OCI-LY7 (cell line): ENCODE measurements around the gene PTPRU. TPM values are rescaled to one million over a fixed set of nuclear protein-coding genes. Genes with fewer than 3 reads are reported as not detected.

Source experiments
- BruUV-seq: library from RNA; stranded (reverse); fragments of 400-500 nt; replicated peaks from 2 replicates; lab custom pipeline; 2021; lab: Mats Ljungman, UMichigan
- CTCF ChIA-PET: fragments of 300-600 bp; sonication (Branson Sonifier 250); formaldehyde crosslinking; loops from one replicate; lab custom pipeline; 2022; ENCODE audit warnings: antibody characterized with exemption; ENCODE audit not compliant: unreplicated experiment; lab: Charles Lee
- POLR2A ChIA-PET: fragments of 300-600 bp; sonication (Branson Sonifier 250); formaldehyde crosslinking; loops from one replicate; lab custom pipeline; 2022; ENCODE audit warnings: antibody characterized with exemption; lab: Charles Lee
- DNase-seq: peaks from one replicate; pipeline ENCODE4 v3.0.0-alpha.2; 2015; ENCODE audit warnings: low spot score
- H2AFZ ChIP-seq: fragments of 200-600 bp; sonication (generic), shearing (Covaris generic); 2 replicates; pipeline ENCODE4 v1.6.1; 2014; ENCODE audit warnings: mild to moderate bottlenecking, antibody characterized with exemption, low read length, moderate library complexity
- H3K27ac ChIP-seq: fragments of 200-600 bp; sonication (generic); 2 replicates; pipeline ENCODE4 v1.5.1; 2014; ENCODE audit warnings: mixed run types, low read depth, mild to moderate bottlenecking, moderate library complexity, low read length, inconsistent platforms; ENCODE audit not compliant: poor library complexity, severe bottlenecking
- H3K36me3 ChIP-seq: fragments of 200-600 bp; sonication (generic); 2 replicates; pipeline ENCODE4 v1.6.1; 2014; ENCODE audit warnings: mild to moderate bottlenecking, antibody characterized with exemption, low read length, moderate library complexity, mixed read lengths; ENCODE audit not compliant: insufficient read depth
- H3K4me1 ChIP-seq: fragments of 200-600 bp; sonication (generic); 2 replicates; pipeline ENCODE4 v1.5.1; 2014; ENCODE audit warnings: mild to moderate bottlenecking, low read length; ENCODE audit not compliant: insufficient read depth, poor library complexity, severe bottlenecking
- H3K4me2 ChIP-seq: fragments of 200-600 bp; sonication (generic); 2 replicates; pipeline ENCODE4 v1.6.1; 2014; ENCODE audit warnings: mild to moderate bottlenecking, low read length
- H3K4me3 ChIP-seq: fragments of 200-600 bp; sonication (generic); 2 replicates; pipeline ENCODE4 v1.5.1; 2014; ENCODE audit warnings: mild to moderate bottlenecking, low read depth, low read length; ENCODE audit not compliant: poor library complexity, severe bottlenecking
- H3K79me2 ChIP-seq: fragments of 200-600 bp; sonication (generic); 2 replicates; pipeline ENCODE4 v1.6.1; 2016; ENCODE audit warnings: low read depth, mild to moderate bottlenecking, low read length, moderate library complexity, mixed read lengths; ENCODE audit not compliant: insufficient read depth
- H3K9me2 ChIP-seq: fragments of 200-600 bp; sonication (generic); 2 replicates; pipeline ENCODE4 v1.6.1; 2016; ENCODE audit warnings: mild to moderate bottlenecking, low read length, mixed read lengths; ENCODE audit not compliant: insufficient read depth
- H3K9me3 ChIP-seq: fragments of 200-600 bp; sonication (generic); 2 replicates; pipeline ENCODE4 v1.6.1; 2014; ENCODE audit warnings: mild to moderate bottlenecking, mixed run types, low read length, mixed read lengths
- H4K20me1 ChIP-seq: fragments of 200-600 bp; sonication (generic); 2 replicates; pipeline ENCODE4 v1.6.1; 2014; ENCODE audit warnings: mild to moderate bottlenecking, antibody characterized with exemption, low read length, moderate library complexity, mixed read lengths; ENCODE audit not compliant: insufficient read depth
- EZH2phosphoT487 ChIP-seq: fragments of 200-600 bp; sonication (generic); IDR thresholded peaks from 2 replicates; pipeline ENCODE4 v1.6.1; 2018; ENCODE audit warnings: low read depth, borderline replicate concordance, mild to moderate bottlenecking, mixed run types, antibody characterized with exemption, low read length, moderate library complexity, mixed read lengths
- intact Hi-C: fragments of 100-400 bp; cut with micrococcal nuclease; formaldehyde crosslinking; loops from one replicate; pipeline ENCODE4 v1.10.0; 2022; ENCODE audit not compliant: unreplicated experiment
- total RNA-seq, 2 experiments: library from RNA; depleted of rRNA in 1 of 2; stranded (reverse); fragments of >200 nt in 1 of 2; shearing (Covaris generic) in 1 of 2; gene quantifications; 2 replicates each; pipeline ENCODE4 v1.2.3, GENCODE V29; 2014 to 2022
- TF ChIP-seq, protein P1 (sequence below): fragments of 200-600 bp; sonication (generic); conservative IDR thresholded peaks from 2 replicates; pipeline ENCODE4 v1.5.1; 2014; ENCODE audit warnings: mild to moderate bottlenecking, antibody characterized with exemption, low read length, moderate library complexity, mixed read lengths

Gene PTPRU
- total RNA-seq, 2 experiments from 2014 or later = 2.5 to 4.6 TPM

DNA sequence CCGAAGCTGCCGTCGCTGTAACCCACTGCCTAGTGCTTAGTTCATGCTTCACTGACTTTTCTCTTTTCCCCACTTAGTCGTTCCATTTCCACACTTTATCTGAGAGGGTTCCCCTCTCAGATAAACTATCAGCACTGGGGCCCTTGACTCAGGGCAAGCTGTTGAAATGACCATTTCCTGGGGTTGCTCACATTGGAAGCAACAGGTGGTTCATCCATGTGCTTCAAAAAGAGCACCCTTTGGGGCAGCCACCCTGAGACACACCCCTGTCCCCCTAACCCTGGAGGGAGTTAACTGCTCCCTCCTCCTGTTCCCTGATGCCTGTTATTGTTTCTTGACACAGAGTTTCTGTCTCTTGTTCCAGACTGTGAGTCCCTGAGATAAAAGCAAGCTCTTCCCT lies 107.2 kb downstream of the PTPRU start:
- no peaks in the 10 kb centered on the region for H3K79me2 ChIP-seq
- H4K20me1 ChIP-seq = no peaks in the 10 kb centered on the region
- no peak for TF ChIP-seq EZH2phosphoT487
- TF ChIP-seq, protein P1, sequence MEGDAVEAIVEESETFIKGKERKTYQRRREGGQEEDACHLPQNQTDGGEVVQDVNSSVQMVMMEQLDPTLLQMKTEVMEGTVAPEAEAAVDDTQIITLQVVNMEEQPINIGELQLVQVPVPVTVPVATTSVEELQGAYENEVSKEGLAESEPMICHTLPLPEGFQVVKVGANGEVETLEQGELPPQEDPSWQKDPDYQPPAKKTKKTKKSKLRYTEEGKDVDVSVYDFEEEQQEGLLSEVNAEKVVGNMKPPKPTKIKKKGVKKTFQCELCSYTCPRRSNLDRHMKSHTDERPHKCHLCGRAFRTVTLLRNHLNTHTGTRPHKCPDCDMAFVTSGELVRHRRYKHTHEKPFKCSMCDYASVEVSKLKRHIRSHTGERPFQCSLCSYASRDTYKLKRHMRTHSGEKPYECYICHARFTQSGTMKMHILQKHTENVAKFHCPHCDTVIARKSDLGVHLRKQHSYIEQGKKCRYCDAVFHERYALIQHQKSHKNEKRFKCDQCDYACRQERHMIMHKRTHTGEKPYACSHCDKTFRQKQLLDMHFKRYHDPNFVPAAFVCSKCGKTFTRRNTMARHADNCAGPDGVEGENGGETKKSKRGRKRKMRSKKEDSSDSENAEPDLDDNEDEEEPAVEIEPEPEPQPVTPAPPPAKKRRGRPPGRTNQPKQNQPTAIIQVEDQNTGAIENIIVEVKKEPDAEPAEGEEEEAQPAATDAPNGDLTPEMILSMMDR = no peak
- ChIA-PET POLR2A (no interaction called here), CTCF (no interaction called here)
- H3K9me3 ChIP-seq = no peaks in the 10 kb centered on the region
- BruUV-seq = no TSS peak
- no peak overlapping the region for H3K4me2 ChIP-seq
- no peak for DNase-seq
- H2AFZ ChIP-seq = no peak overlapping the region
- H3K4me1 ChIP-seq = no peaks in the 10 kb centered on the region
- no peaks in the 10 kb centered on the region for H3K36me3 ChIP-seq
- H3K9me2 ChIP-seq = no peaks in the 10 kb centered on the region
- intact Hi-C loops = no loop called here
- H3K27ac ChIP-seq = no peak overlapping the region
- H3K4me3 ChIP-seq = no peak overlapping the region

DNA sequence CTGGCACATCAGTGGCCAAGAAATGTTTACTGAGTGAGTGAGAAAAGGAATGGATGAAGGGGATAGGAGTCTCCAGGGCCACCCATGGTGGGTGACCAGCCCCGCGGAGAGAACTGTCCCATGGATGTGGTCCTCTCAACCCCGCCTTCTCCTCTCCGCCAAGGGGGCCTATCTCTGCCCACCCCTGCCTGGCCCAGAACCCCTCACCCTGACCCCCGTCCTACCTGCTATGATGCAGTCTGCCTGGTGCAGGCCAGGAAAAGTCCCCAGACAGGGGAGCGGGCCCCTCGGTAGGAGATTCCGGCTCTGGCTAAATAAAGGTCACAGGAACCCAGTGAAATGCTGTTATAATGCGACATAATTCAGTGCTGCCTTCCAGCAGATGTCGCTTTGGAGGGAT lies 107.6 kb downstream of the PTPRU start:
- POLR2A ChIA-PET = no interaction called here
- Histone ChIP-seq H3K9me3 (no peaks in the 10 kb centered on the region), H4K20me1 (no peaks in the 10 kb centered on the region), H2AFZ (no peak overlapping the region), H3K4me2 (no peak overlapping the region), H3K4me1 (no peaks in the 10 kb centered on the region), H3K36me3 (no peaks in the 10 kb centered on the region), H3K9me2 (no peaks in the 10 kb centered on the region), H3K27ac (no peak overlapping the region), H3K4me3 (no peak overlapping the region), H3K79me2 (no peaks in the 10 kb centered on the region)
- CTCF ChIA-PET = no interaction called here
- BruUV-seq = no TSS peak
- intact Hi-C loops = no loop called here
- TF ChIP-seq EZH2phosphoT487 = no peak
- TF ChIP-seq, protein P1 = no peak
- no peak for DNase-seq

DNA sequence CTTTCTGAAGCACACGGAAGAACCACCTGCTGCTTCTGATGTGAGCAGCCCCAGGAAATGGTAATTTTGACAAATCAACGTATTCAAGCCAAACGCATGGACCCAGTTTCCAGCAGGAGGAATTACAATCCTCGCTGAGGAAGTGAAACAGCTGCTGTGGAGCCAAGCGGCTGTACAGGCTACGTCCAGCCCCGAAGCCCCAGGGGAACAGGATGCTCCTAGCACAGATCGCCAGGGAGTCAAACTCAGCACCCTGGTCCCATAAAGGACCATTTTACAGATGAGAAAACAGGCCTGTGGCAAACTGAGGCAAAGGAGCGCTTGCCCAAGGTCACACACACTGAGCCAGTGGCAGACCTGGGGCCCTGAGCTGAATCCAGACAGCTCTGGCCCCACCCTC lies 108.0 kb downstream of the PTPRU start:
- Histone ChIP-seq H3K36me3 (no peaks in the 10 kb centered on the region), H4K20me1 (no peaks in the 10 kb centered on the region), H3K9me2 (no peaks in the 10 kb centered on the region), H2AFZ (no peak overlapping the region), H3K9me3 (no peaks in the 10 kb centered on the region), H3K4me3 (no peak overlapping the region), H3K4me1 (no peaks in the 10 kb centered on the region), H3K79me2 (no peaks in the 10 kb centered on the region), H3K4me2 (no peak overlapping the region), H3K27ac (no peak overlapping the region)
- no peak for TF ChIP-seq EZH2phosphoT487
- TF ChIP-seq, protein P1 = no peak
- no peak for DNase-seq
- CTCF ChIA-PET = interaction anchor here (0.6 kb wide), 1 partner anchor 1244 kb away, joined by 3 read pairs; no protein-coding TSS in a partner anchor
- BruUV-seq = no TSS peak
- POLR2A ChIA-PET = no interaction called here
- intact Hi-C loops = no loop called here
